Middle frontal gyrus (tissue), 1 donor: ENCODE data around the gene LMBR1.
"Not testable (repeated sequence)": the region's sequence is repeated elsewhere in the genome, so short reads cannot be mapped to it uniquely, and the experiment has no call there.

Experiments
- DNase-seq: peaks from one replicate; pipeline ENCODE4 v3.0.0-alpha.2; 2015; ENCODE audit warnings: low spot score; ENCODE audit errors: extremely low spot score

LMBR1 gene

GRCh38 chr7:156854654-156855053 lies 38.3 kb downstream of the LMBR1 start:
- no peak for DNase-seq

DNA sequence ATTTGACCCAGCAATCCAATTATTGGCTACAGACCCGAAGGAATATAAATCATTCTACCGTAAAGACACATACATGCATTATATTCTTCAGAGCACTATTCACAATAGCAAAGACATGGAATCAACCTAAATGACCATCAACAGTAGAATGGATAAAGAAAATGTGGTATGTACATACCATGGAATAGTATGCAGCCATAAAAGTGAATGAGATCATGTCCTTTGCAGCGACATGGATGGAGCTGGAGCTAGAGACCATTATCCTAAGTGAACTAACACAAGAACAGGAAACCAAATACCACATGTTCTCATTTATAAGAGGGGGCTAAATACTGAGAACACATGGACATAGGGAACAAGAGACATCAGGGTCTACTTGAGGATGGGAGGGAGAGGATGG lies 44.0 kb downstream of the LMBR1 start:
- DNase-seq: no peak

GRCh38 chr7:156845379-156846101 lies 47.4 kb downstream of the LMBR1 start:
- DNase-seq: no peak

DNA sequence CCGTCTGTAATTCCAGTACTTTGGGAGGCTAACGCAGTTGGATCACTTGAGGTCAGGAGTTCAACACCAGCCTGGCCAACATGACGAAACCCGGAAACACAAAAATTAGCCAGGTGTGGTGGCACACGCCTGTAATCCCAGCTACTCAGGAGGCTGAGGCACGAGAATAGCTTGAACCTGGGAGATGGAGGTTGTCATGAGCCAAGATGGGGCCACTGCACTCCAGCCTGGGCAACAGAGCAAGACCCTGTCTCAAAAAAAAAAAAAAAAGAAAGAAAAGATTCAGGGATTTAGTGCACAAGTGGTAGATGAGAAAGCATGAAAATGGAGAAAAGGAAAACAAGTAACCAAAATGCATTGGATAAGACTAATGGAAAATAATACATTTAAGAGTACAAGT lies 49.4 kb downstream of the LMBR1 start:
- not testable (repeated sequence) for DNase-seq

GRCh38 chr7:156843157-156843556 lies 49.8 kb downstream of the LMBR1 start:
- no peak for DNase-seq

DNA sequence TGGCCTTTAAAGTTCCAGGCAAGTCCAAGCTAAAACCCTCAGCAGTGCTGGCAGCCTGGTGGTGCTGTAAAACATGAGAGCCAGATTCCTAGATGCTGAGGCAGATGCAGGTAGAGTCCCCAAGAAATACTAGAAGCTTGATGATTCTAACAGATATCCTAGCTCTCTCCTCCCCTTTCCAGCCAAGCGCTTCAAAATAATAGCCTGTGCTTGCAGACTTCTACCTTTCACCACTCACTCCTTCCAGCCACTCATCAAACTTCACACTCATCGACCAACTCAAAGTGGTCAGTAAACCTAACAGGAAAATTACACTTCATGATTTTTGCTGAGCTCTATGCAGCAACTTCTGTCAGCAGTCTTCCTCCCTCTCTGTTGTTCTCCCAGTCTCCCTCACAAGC lies 50.2 kb downstream of the LMBR1 start:
- DNase-seq: no peak

- DNase-seq: no peak
These were observed 50.7 kb downstream of the LMBR1 start for GRCh38 chr7:156842317-156842716.

DNA sequence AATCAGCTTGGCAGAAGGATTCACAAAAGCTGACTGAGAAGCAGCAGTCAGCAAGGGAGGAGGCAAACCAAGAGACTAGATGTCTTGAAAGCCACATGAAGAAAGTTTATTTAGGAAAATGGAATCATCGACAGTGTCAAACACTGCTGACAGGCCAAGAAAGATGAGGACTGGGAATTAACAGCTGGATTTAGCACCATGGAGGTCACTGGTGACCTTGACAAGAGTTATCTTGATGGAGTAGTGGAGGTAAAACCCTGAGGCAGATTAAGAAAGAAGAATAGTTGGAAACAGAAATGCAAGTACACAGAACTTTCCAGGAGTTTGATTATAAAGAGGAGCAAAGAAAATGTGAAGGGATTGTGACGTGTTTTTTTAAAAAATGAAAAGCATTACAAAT lies 51.5 kb downstream of the LMBR1 start:
- no peak for DNase-seq

DNA sequence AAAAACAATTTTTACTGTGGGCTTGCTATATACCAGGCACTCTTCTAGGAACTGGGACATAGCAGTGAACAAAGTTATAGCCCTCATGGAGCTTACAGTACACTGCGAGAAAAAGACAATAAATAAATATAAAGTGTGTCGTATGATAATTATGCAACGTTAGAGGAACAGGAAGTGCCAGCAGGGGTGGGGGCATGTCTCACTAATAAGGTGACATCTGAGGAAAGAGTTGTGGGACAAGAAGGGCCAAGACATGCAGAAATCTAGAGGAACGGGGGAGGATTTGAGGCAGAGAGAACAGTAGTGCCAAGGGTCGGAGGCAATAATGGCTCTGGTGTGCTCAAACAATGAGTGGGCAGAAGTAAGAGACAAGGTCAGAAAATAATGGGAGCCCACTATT lies 52.8 kb downstream of the LMBR1 start:
- no peak for DNase-seq

- DNase-seq: no peak
These were observed 56.5 kb downstream of the LMBR1 start for GRCh38 chr7:156836443-156836842.

- no peak for DNase-seq
These were observed 58.5 kb downstream of the LMBR1 start for GRCh38 chr7:156834462-156834861.

DNA sequence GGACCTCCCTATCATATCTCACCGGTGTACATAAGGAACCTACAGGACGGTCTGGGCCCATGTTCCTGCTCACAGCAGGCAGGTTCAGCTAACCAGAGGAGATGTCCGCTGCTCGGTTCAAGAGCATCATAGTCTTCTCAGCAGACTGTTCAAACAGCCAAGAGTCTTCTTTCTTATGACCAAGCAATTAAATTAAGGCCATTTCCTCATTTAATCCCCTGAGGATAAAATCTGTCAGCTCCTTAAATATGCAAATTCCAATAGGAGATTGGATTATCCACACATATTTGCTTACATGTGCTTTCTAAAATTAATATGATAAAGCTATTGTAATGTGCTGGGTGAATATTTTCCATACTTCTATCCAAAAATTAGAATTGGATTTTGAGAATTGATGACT lies 59.7 kb downstream of the LMBR1 start:
- DNase-seq: no peak

- DNase-seq: no peak
These were observed 60.6 kb downstream of the LMBR1 start for GRCh38 chr7:156832195-156832877.

GRCh38 chr7:156829669-156830336 lies 63.2 kb downstream of the LMBR1 start:
- no peak for DNase-seq

- DNase-seq: no peak
These were observed 65.3 kb downstream of the LMBR1 start for GRCh38 chr7:156827587-156828203.

- no peak for DNase-seq
These were observed 69.5 kb downstream of the LMBR1 start for GRCh38 chr7:156823435-156823834.

GRCh38 chr7:156820445-156821063 lies 72.4 kb downstream of the LMBR1 start:
- DNase-seq: no peak

GRCh38 chr7:156819733-156820295 lies 73.2 kb downstream of the LMBR1 start:
- DNase-seq: no peak

- DNase-seq: no peak
These were observed 74.8 kb downstream of the LMBR1 start for GRCh38 chr7:156818133-156818532.

GRCh38 chr7:156816943-156817572 lies 75.9 kb downstream of the LMBR1 start:
- DNase-seq: no peak

GRCh38 chr7:156811706-156812105 lies 81.3 kb downstream of the LMBR1 start:
- DNase-seq: no peak
